Gastroesophageal sphincter (tissue), 4 donors: ENCODE measurements around the gene NTSR1. TPM values are rescaled to one million over a fixed set of nuclear protein-coding genes. Genes with fewer than 3 reads are reported as not detected.

Experiments
- ATAC-seq: fragments of 150-250 bp; one replicate; pipeline ENCODE4 v1.9.1; 2016; ENCODE audit warnings: mild to moderate bottlenecking, moderate library complexity
- H3K27ac ChIP-seq, 4 donors: fragments of 200-600 bp; sonication (generic) in 3 of 4; 1 replicate in 3 of 4; 2 replicates in 1 of 4; pipeline ENCODE4 v1.5.1; 2016 to 2019
- H3K27me3 ChIP-seq: fragments of 200-600 bp; sonication (generic); one replicate; pipeline ENCODE4 v1.5.1; 2019
- H3K36me3 ChIP-seq, 2 donors: fragments of 200-600 bp; sonication (generic); one replicate each; pipeline ENCODE4 v1.5.1; 2019; ENCODE audit warnings: control low read depth in 1 of 2
- H3K4me1 ChIP-seq, 3 donors: fragments of 200-600 bp; sonication (generic); 1 replicate in 2 of 3; 2 replicates in 1 of 3; pipeline ENCODE4 v1.5.1; 2016 to 2019; ENCODE audit warnings: control low read depth in 2 of 3
- H3K4me3 ChIP-seq, 2 donors: fragments of 200-600 bp; sonication (generic); one replicate each; pipeline ENCODE4 v1.5.1; 2019; ENCODE audit warnings: mild to moderate bottlenecking in 1 of 2, moderate library complexity in 1 of 2
- H3K9me3 ChIP-seq, 3 donors: fragments of 200-600 bp; sonication (generic); one replicate each; pipeline ENCODE4 v1.5.1; 2017 to 2019; ENCODE audit warnings: control low read depth in 2 of 3
- CTCF ChIP-seq, 4 experiments: fragments of 200-600 bp in 2 of 4; fragments of 450-650 bp in 2 of 4; sonication (generic) in 1 of 4; IDR thresholded peaks; one replicate each; pipeline ENCODE4 v1.5.1; 2017 to 2019; ENCODE audit warnings: antibody characterized with exemption in 4 of 4, mild to moderate bottlenecking in 2 of 4, moderate library complexity in 2 of 4
- EP300 ChIP-seq: sonication (generic); formaldehyde crosslinking; IDR thresholded peaks from one replicate; pipeline ENCODE4 v1.6.1; 2017; ENCODE audit warnings: antibody characterized with exemption, mild to moderate bottlenecking
- POLR2A ChIP-seq, 2 donors: fragments of 450-650 bp; IDR thresholded peaks; one replicate each; pipeline ENCODE4 v1.6.1; 2017; ENCODE audit warnings: antibody characterized with exemption in 2 of 2, mild to moderate bottlenecking in 2 of 2, moderate library complexity in 1 of 2
- POLR2AphosphoS5 ChIP-seq: sonication (generic); formaldehyde crosslinking; IDR thresholded peaks from one replicate; pipeline ENCODE4 v1.6.1; 2017; ENCODE audit warnings: antibody characterized with exemption
- WGBS, 2 donors: methylation state at CpG; one replicate each; pipeline ENCODE4 v1.1.5; 2018; ENCODE audit warnings: low coverage in 1 of 2; 5-methylcytosine and 5-hydroxymethylcytosine counted together
- total RNA-seq, 4 donors: library from RNA; depleted of rRNA; stranded (reverse); fragments of >200 nt; gene quantifications; one replicate each; pipeline ENCODE4 v1.1.0, GENCODE V29; 2016

The NTSR1 gene
- total RNA-seq, 4 donors from 2014 or later: 0.13 to 0.85 (median 0.19) TPM

GRCh38 chr20:62765021-62765420 lies 56.4 kb downstream of the NTSR1 start:
- H3K4me3 ChIP-seq: no peak overlapping the region
- ATAC-seq: no peak
- peaks cover 0 to 40% (median 13%) of the 10 kb centered on the region in 3 donors for H3K4me1 ChIP-seq
- no peaks in the 10 kb centered on the region for H3K9me3 ChIP-seq
- H3K27ac ChIP-seq: no peak overlapping the region
- WGBS, 2 donors: 73% methylated on average over 6 of the region's 6 CpGs; no CpG with 5 or more reads in 1 of the 2 donors
- TF ChIP-seq EP300 (no peak), POLR2AphosphoS5 (no peak), POLR2A (IDR thresholded peaks at IDR 0.05) (no peak), CTCF (IDR thresholded peaks at IDR 0.05) (no peak)
- H3K27me3 ChIP-seq: peaks cover 46% of the 10 kb centered on the region
- no peaks in the 10 kb centered on the region for H3K36me3 ChIP-seq

GRCh38 chr20:62765432-62766070 lies 56.9 kb downstream of the NTSR1 start:
- H3K9me3 ChIP-seq: no peaks in the 10 kb centered on the region
- H3K4me1 ChIP-seq: peaks cover 0 to 35% (median 13%) of the 10 kb centered on the region in 3 donors
- TF ChIP-seq CTCF (IDR thresholded peaks at IDR 0.05) (no peak), POLR2AphosphoS5 (no peak), EP300 (no peak), POLR2A (IDR thresholded peaks at IDR 0.05) (no peak)
- no peaks in the 10 kb centered on the region for H3K36me3 ChIP-seq
- H3K27ac ChIP-seq: no peak overlapping the region
- WGBS, 2 donors: 100% methylated on average over 2 of the region's 15 CpGs; no CpG with 5 or more reads in 1 of the 2 donors
- no peak for ATAC-seq
- H3K4me3 ChIP-seq: no peak overlapping the region
- H3K27me3 ChIP-seq: peaks cover 48% of the 10 kb centered on the region

GRCh38 chr20:62766071-62766450 lies 57.4 kb downstream of the NTSR1 start:
- no peak for ATAC-seq
- no peak overlapping the region for H3K4me3 ChIP-seq
- H3K27me3 ChIP-seq: peaks cover 53% of the 10 kb centered on the region
- no peak overlapping the region for H3K27ac ChIP-seq
- H3K36me3 ChIP-seq: no peaks in the 10 kb centered on the region
- peaks cover 0 to 30% (median 8%) of the 10 kb centered on the region in 3 donors for H3K4me1 ChIP-seq
- 23 to 48% methylated on average over 6 to 7 of the region's 10 CpGs for WGBS, 2 donors
- no peaks in the 10 kb centered on the region for H3K9me3 ChIP-seq
- TF ChIP-seq EP300: no peak
- TF ChIP-seq POLR2A (IDR thresholded peaks at IDR 0.05): no peak
- no peak for TF ChIP-seq CTCF (IDR thresholded peaks at IDR 0.05)
- TF ChIP-seq POLR2AphosphoS5: no peak

- Histone ChIP-seq H3K36me3 (no peaks in the 10 kb centered on the region), H3K27ac (no peak overlapping the region), H3K4me1 (peaks cover 0 to 23% (median 3%) of the 10 kb centered on the region in 3 donors), H3K4me3 (no peak overlapping the region), H3K27me3 (peaks cover 59% of the 10 kb centered on the region), H3K9me3 (no peaks in the 10 kb centered on the region)
- 71% methylated on average over 5 of the region's 16 CpGs; no CpG with 5 or more reads in 1 of the 2 donors for WGBS, 2 donors
- TF ChIP-seq CTCF (IDR thresholded peaks at IDR 0.05): no peak
- ATAC-seq: no peak
These were observed 58.1 kb downstream of the NTSR1 start for GRCh38 chr20:62766716-62767115.

- H3K9me3 ChIP-seq: no peaks in the 10 kb centered on the region
- H3K4me3 ChIP-seq: no peak overlapping the region
- WGBS, 2 donors: 71% methylated on average over 4 of the region's 8 CpGs; no CpG with 5 or more reads in 1 of the 2 donors
- TF ChIP-seq EP300 (no peak), POLR2A (IDR thresholded peaks at IDR 0.05) (no peak), POLR2AphosphoS5 (no peak), CTCF (IDR thresholded peaks at IDR 0.05) (no peak)
- H3K4me1 ChIP-seq: peaks cover 0 to 28% (median 3%) of the 10 kb centered on the region in 3 donors
- H3K36me3 ChIP-seq: no peaks in the 10 kb centered on the region
- H3K27ac ChIP-seq: peak overlapping the region in 1 of 4 donors; percentile 19
- ATAC-seq: no peak
- peaks cover 59% of the 10 kb centered on the region for H3K27me3 ChIP-seq
These were observed 59.6 kb downstream of the NTSR1 start for GRCh38 chr20:62768234-62768546.
